Kidney epithelial cell (primary cell): ENCODE results near the gene RARRES1. TPM values are rescaled to one million over a fixed set of nuclear protein-coding genes. Genes with fewer than 3 reads are reported as not detected.

Experiments
- DNase-seq: peaks from one replicate; pipeline ENCODE4 v3.0.0-alpha.2; 2010; ENCODE audit warnings: low read depth
- H3K27me3 ChIP-seq: 2 replicates; pipeline ENCODE4 v1.6.0; 2011; ENCODE audit warnings: low read length; ENCODE audit not compliant: control insufficient read depth, insufficient read depth
- H3K36me3 ChIP-seq: 2 replicates; pipeline ENCODE4 v1.5.1; 2011; ENCODE audit warnings: low read length; ENCODE audit not compliant: control insufficient read depth, insufficient read depth
- H3K4me3 ChIP-seq: 2 replicates; pipeline ENCODE4 v1.5.1; 2011; ENCODE audit warnings: low read depth, mild to moderate bottlenecking, control low read depth, low read length
- total RNA-seq: library from RNA; depleted of rRNA; stranded (reverse); fragments of >200 nt; gene quantifications from 2 replicates; pipeline ENCODE4 v1.2.3, GENCODE V29; 2015
- TF ChIP-seq, protein P1 (sequence below): IDR thresholded peaks from 2 replicates; pipeline ENCODE4 v1.5.1; 2011; ENCODE audit warnings: mild to moderate bottlenecking, moderate library complexity, low read length, control low read depth, inconsistent platforms; ENCODE audit not compliant: insufficient read depth, poor library complexity, severe bottlenecking

The RARRES1 gene
- total RNA-seq, 1 donor from 2014 or later = 5.3 TPM

DNA sequence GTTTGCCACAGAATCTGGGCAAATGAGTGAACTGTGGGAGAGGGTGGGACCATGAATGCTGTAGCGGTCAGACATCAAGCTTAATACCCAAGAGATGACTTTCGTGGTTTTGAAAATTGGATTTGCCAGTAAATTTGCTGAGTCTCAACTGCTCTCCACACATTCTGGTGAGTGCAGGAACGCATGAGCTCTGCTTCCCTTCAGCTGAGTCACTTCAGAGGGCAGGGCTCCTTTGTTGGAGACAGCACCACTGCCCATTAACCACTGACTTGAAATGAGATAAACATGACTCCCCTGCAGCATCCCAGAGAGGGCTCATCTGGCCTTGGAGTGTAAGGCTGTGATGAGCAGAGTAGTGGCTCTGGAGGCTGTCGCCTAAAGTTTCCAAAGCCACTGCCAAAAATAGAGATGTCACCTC, 22.6 kb downstream of the RARRES1 start:
- no peaks in the 10 kb centered on the region for H3K27me3 ChIP-seq
- TF ChIP-seq, protein P1, sequence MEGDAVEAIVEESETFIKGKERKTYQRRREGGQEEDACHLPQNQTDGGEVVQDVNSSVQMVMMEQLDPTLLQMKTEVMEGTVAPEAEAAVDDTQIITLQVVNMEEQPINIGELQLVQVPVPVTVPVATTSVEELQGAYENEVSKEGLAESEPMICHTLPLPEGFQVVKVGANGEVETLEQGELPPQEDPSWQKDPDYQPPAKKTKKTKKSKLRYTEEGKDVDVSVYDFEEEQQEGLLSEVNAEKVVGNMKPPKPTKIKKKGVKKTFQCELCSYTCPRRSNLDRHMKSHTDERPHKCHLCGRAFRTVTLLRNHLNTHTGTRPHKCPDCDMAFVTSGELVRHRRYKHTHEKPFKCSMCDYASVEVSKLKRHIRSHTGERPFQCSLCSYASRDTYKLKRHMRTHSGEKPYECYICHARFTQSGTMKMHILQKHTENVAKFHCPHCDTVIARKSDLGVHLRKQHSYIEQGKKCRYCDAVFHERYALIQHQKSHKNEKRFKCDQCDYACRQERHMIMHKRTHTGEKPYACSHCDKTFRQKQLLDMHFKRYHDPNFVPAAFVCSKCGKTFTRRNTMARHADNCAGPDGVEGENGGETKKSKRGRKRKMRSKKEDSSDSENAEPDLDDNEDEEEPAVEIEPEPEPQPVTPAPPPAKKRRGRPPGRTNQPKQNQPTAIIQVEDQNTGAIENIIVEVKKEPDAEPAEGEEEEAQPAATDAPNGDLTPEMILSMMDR = no peak
- H3K4me3 ChIP-seq = no peak overlapping the region
- DNase-seq = peak; percentile 97
- H3K36me3 ChIP-seq = no peaks in the 10 kb centered on the region

DNA sequence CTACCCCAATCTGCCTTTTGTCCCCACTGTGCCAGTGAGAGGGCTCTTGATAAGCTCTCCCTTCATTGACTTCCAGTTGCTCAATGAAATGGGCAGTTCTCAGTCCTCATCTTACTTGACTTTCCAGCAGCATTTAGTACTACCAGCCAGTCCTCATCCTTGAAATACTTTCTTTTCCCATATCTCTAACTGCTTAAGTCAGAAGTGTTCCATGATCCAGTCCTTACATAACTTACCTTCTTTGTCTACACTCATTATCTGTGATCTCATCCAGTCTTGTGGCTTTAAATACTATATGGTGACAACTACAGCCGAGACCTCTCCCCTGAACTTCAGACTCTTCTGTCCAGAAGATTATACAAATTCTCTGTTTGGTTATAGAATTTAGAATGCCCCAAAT, 28.7 kb downstream of the RARRES1 start:
- Histone ChIP-seq H3K36me3 (no peaks in the 10 kb centered on the region), H3K4me3 (no peak overlapping the region), H3K27me3 (no peaks in the 10 kb centered on the region)
- DNase-seq = no peak
- TF ChIP-seq, protein P1 = no peak

DNA sequence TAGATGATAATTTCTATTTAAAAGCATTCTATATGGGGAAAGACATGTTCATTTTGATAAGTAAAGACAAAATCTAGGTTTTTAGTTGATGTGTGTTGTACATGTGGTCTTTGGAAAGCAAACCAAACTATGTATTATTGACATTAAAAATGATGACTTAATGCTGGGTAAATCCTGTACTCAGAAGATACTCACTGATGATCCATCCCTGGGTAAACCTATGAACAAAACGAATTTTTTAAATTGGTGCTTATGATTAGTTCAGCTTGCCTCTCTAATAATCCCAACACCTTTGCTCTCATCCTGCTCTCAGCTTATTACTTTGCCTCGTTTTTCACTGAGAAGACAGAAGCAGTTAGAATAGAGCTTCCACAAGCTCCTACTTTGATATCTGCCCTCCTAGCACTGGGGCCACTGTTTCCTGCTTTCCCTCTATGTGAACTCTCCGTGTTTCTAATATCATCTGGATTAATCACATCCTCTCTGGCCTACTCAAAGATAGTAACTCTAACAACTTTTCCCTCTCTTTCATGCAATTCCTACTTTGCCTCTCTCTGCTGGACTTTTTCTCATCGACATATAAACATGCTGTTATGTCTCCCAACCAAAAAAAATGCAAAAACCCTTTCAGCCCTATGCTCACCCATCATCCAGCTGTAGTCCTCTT, 29.3 kb downstream of the RARRES1 start:
- Histone ChIP-seq H3K27me3 (no peaks in the 10 kb centered on the region), H3K36me3 (no peaks in the 10 kb centered on the region), H3K4me3 (no peak overlapping the region)
- TF ChIP-seq, protein P1 = no peak
- DNase-seq = no peak

DNA sequence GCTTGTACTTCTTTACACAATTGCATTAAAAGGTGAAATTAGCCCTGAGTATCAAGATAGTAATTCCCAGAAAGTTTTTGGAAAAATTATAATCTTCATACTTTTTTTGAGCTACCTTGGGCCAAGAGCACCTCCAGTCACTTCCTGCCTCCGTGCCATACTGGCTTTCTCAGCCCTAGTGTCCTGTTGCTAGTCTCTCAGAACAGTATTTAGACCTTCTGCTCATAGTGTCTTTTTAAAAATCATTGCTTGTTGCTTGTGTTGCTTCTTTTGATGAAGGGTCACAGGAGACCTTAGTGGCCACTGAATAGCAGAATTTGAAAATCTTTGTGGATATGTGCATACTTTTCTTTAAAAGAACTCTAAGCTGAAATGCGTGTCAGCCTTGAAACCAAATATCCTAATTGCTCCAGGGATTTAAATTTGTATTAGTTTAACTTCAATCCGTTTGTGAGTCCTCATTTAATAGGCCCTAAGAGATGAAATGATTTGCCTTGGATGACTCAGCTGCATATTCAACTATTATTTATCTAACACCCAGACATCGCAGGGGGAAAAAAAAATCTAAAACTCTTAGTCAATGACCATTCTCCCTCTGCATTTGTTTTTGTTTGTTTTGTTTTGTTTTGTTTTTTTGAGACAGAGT, 30.7 kb downstream of the RARRES1 start:
- H3K27me3 ChIP-seq = no peaks in the 10 kb centered on the region
- DNase-seq = no peak

DNA sequence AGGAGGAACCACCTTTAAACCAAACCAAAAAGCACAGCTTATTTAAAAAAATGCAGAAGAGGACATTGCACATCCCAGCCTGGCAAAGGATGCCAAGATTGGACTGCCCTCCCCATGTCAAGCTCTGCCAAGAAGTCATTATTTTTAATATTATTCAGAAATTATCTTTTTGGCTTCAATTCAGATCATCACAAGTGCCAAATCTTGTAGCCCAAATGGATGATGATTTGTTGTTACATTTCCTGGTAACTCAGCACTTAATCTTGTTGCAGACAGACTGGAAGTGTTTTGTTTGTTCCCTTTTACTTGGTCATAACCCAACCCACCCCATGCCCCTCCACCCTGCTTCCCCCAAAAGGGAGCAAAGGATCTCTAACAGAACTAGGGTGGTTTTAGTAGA, 31.7 kb downstream of the RARRES1 start:
- H3K27me3 ChIP-seq = no peaks in the 10 kb centered on the region
- no peaks in the 10 kb centered on the region for H3K36me3 ChIP-seq
- H3K4me3 ChIP-seq = no peak overlapping the region
- TF ChIP-seq, protein P1 = no peak
- no peak for DNase-seq

More for the DNA sequence above, 30.7 kb downstream of the RARRES1 start:
- no peaks in the 10 kb centered on the region for H3K36me3 ChIP-seq
- H3K4me3 ChIP-seq = no peak overlapping the region
- TF ChIP-seq, protein P1 = no peak
